ENCODE measurements around the gene NDUFB2. TPM values are rescaled to one million over a fixed set of nuclear protein-coding genes. Genes with fewer than 3 reads are reported as not detected.

NDUFB2 gene
- total RNA-seq, 4 donors from 2014 or later: 112 to 308 (median 163) TPM

- TF ChIP-seq, protein P1, sequence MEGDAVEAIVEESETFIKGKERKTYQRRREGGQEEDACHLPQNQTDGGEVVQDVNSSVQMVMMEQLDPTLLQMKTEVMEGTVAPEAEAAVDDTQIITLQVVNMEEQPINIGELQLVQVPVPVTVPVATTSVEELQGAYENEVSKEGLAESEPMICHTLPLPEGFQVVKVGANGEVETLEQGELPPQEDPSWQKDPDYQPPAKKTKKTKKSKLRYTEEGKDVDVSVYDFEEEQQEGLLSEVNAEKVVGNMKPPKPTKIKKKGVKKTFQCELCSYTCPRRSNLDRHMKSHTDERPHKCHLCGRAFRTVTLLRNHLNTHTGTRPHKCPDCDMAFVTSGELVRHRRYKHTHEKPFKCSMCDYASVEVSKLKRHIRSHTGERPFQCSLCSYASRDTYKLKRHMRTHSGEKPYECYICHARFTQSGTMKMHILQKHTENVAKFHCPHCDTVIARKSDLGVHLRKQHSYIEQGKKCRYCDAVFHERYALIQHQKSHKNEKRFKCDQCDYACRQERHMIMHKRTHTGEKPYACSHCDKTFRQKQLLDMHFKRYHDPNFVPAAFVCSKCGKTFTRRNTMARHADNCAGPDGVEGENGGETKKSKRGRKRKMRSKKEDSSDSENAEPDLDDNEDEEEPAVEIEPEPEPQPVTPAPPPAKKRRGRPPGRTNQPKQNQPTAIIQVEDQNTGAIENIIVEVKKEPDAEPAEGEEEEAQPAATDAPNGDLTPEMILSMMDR (IDR thresholded peaks at IDR 0.05; ENCODE audit: low read depth): no peak
Measured at GRCh38 chr7:140688341-140688740, 8.2 kb upstream of the NDUFB2 start.

DNA sequence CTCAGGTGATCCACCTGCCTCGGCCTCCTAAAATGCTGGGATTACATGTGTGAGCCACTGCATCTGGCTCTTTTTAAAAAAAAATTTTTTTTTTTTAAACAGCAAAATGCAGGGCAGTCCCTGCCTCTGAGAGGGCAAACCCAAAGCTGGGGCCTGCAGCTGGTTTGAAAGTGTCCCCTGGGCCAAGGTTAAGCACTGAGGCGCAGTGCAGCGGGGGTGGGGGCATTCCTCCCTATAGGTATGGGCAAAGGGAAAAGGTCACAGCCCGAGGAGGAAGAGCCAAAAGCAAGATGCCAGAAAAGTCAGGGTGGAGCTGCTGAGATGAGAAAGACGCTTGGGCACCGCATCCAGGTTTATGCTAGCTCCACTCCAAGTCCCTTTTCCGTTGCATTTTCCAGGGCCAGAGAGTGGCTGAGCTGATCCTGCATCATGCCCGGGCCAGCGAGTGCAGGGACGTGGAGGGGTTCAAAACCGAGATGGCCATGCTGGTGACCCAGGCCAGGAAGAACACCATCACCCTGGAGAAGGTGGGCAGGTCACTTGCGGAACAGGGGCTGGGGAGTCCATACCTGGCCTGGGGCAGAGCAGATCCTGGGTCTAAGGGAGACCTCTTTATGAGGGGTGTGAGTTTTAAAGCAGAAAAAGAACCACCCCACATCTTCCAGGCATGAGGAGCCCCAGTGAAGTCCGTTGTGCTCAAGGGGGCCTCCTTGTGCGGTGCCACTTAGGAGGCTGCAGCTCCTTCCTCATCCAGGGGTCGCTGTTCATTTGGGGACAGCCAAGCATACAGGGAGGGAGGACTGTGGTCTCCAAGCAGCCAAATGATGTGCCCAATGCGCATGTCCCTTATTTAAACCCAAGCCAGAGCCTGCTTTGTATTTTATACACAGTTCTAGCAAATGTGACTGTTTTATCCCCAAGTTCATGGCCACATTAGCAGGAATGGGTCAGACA lies 7.0 kb upstream of the NDUFB2 start:
- TF ChIP-seq, protein P1 (IDR thresholded peaks at IDR 0.05; ENCODE audit: low read depth): no peak

- TF ChIP-seq, protein P1 (IDR thresholded peaks at IDR 0.05; ENCODE audit: low read depth): no peak
Measured at GRCh38 chr7:140691376-140692045, 5.0 kb upstream of the NDUFB2 start.

DNA sequence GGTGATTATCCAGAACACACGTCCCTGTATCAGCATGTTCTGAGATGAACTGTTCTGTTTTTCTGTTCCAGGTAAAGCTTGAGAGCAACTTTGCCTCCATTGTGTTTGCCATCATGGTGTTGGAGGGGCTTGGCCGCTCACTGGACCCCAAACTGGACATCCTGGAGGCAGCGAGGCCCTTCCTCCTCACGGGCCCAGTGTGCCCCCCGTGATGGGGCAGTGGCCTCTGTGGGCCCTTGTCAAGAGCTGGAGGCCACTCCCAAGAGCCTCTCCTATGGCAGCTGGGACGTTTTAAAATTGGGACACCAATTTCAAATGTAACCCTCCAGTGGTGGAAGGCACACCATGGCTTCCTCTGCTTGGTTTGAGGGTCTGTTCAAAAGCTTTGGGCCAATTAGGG lies 1.9 kb upstream of the NDUFB2 start:
- TF ChIP-seq, protein P1 (IDR thresholded peaks at IDR 0.05; ENCODE audit: low read depth): no peak

GRCh38 chr7:140695381-140695780 lies 1.1 kb upstream of the NDUFB2 start:
- TF ChIP-seq, protein P1 (IDR thresholded peaks at IDR 0.05; ENCODE audit: low read depth): no peak

DNA sequence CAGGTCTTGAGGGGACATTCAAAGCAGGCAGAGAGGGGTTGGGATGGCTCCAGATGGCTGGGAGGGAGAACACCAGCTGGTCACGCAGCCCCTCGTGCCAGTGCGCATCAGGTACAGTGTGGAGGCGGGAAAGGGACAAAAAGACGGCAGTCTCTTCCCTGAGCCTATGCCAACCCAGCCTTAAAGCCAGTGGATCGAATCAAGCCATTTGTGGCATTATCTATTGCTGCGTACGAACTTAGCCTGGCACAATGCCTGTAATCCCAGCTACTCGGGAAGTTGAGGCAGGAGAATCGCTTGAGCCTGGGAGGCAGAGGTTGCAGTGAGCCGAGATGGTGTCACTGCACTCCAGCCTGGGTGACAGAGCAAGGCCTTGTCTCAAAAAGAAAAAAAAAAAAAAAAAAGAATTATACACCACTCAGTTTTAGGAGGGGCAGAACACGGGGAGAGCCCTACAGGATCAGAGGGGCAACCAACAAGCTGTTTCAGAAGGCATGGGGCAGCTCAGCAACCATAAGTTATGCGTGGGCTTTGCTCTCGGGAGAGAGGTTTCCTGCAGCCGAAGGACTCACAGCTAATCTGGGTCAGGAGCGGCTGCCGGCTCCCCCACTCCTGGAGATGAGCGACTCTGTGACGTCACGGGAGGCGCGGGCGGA lies 356 bp upstream of the NDUFB2 start:
- TF ChIP-seq, protein P1 (IDR thresholded peaks at IDR 0.05; ENCODE audit: low read depth): no peak
